ENCODE results near the gene CCDC39. TPM values are rescaled to one million over a fixed set of nuclear protein-coding genes. Genes with fewer than 3 reads are reported as not detected.
"Not testable (repeated sequence)": the region's sequence is repeated elsewhere in the genome, so short reads cannot be mapped to it uniquely, and the experiment has no call there.

The CCDC39 gene
- total RNA-seq, 1 donor from 2014 or later = not detected

DNA sequence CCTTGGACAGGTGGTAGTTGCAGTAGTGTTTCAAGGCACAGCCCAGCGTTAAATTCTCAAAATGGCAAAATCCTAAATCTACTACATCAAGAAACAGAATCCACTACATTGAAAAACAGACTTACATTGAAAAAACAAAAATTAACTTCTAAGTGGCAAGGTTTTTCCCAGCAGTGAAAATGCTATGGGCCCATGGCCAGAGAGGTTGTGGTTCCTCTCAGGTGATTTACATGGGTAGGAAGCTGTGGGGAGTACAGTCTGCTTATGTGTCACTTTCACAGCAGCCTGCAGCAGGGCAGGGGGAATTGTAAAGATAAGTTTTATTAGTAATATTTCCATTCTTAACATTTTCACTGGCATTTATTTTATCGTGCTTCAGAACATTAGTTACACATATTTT, 52.4 kb downstream of the CCDC39 start:
- ATAC-seq (no peak), DNase-seq (ENCODE audit: low spot score) (no peak)

DNA sequence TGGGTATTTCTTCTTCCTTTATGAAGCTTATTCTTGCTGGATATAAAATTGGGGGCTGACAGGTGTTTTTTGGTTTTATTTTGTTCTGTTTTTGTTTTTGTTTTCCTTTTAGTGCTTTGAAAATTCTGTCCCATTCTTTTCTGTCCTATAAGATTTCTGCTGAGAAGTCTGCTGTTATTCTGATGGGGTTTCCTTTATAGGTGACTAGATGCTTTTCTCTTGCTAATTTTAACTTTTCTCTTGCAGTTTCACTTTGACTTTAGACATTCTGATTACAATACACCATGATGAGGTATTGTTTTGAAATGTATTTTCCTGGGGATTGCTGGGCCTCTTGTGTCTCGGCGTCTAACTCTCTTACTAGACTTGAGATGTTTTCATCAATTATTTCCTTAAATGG, 54.6 kb downstream of the CCDC39 start:
- ATAC-seq = no peak
- DNase-seq (ENCODE audit: low spot score) = no peak

DNA sequence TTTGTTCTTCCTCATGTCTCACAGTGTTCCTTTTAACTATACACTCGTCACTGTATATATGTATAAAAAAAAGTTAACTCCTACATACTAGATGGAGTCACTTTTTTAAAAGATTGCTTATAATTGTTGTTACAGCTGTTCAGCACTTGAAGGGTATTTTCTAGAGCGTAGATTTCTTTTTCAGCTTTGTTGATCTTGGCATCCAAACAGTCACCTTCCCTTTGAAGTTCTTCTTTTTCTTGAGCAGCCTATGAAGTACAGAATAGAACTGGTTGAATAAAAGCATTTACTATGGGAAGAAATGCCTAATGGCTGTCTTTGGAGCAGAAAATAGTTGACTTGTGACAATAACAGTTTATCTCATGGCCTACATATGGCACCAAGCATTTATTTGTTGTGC, 59.6 kb downstream of the CCDC39 start:
- no peak for DNase-seq (ENCODE audit: low spot score)
- ATAC-seq = no peak

DNA sequence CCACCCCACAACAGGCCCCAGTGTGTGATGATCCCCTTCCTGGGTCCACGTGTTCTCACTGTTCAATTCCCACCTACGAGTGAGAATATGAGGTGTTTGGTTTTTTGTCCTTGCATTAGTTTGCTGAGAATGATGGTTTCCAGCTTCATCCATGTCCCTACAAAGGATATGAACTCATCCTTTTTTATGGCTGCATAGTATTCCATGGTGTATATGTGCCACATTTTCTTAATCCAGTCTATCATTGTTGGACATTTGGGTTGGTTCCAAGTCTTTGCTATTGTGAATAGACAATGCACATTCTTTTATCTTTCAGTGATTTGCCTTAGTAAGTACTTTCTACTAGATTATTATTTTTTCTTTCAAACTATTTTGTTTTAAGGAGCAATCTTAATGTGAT, 60.7 kb downstream of the CCDC39 start:
- DNase-seq (ENCODE audit: low spot score); ATAC-seq: not testable (repeated sequence)

DNA sequence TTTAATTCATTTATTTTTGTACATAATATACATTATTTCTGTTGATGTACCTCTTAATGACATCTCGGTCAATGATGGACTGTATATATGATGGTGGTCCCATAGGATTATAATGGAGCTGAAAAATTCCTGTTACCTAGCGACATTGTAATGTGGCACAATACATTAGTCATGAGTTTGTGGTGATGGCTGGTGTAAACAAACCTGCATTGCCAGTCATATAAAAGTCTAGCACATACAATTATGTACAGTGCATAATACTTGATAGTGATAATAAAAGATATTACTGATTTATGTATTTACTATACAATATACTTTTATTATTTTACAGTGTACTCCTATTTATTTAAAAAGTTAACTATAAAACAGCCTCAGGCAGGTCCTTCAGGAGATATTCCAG, 62.2 kb downstream of the CCDC39 start:
- ATAC-seq (no peak), DNase-seq (ENCODE audit: low spot score) (no peak)

DNA sequence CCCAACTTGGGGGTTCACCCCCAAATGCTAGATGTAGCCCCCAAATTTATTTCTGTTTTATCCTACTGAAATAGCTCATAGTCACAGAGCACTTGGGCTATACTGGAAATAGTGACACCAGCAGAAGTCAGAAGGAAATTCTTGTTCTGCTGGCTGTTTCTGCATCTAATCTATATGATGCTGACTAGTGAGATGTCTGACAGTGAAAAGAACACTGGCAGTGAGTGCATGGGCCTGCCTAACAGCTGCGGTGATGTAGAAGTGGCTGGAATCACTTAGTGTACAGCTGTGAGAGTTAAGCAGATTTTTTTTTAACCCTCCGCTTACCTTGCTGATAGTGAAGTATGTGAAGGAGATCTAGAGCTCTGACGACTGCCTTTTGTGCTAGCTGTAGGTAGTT, 63.3 kb downstream of the CCDC39 start:
- DNase-seq (ENCODE audit: low spot score) = no peak
- ATAC-seq = no peak

DNA sequence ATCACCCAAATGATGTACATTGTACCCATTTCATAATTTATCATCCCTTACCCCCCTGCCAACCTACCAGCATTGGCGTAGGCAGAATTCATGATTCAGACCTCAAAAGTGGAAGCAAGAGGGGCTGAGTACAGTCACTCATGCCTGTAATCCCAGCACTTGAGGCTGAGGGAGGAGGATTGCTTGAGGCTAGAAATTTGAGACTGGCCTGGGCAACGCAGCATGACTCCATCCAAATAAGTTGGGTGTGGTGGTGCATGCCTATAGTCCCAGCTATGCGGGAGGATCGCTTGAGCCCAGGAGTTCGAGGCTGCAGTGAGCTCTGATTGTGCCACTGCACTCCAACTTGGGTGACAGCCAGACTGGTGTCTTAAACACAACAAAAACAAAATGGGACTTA, 66.9 kb downstream of the CCDC39 start:
- DNase-seq (ENCODE audit: low spot score) (no peak), ATAC-seq (no peak)

DNA sequence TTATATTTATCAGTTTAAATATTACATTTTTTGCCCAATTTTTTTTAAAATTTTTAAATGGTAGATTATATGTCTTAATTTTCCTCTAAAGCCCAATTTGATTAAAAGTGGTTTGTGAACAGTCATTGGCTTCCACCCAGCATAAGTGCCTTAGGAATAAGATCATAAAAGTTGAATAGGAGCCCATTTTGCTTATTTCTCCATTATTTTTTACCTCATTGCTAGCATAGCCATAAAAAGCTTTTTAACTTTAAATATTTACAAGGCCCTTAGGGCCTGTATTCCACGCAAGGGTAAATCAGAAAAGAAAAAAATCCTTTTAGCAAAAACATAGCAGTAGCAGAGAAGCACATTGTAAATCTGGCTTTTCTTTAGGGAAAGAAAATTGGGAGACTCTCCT, 68.3 kb downstream of the CCDC39 start:
- DNase-seq (ENCODE audit: low spot score) (no peak), ATAC-seq (no peak)

DNA sequence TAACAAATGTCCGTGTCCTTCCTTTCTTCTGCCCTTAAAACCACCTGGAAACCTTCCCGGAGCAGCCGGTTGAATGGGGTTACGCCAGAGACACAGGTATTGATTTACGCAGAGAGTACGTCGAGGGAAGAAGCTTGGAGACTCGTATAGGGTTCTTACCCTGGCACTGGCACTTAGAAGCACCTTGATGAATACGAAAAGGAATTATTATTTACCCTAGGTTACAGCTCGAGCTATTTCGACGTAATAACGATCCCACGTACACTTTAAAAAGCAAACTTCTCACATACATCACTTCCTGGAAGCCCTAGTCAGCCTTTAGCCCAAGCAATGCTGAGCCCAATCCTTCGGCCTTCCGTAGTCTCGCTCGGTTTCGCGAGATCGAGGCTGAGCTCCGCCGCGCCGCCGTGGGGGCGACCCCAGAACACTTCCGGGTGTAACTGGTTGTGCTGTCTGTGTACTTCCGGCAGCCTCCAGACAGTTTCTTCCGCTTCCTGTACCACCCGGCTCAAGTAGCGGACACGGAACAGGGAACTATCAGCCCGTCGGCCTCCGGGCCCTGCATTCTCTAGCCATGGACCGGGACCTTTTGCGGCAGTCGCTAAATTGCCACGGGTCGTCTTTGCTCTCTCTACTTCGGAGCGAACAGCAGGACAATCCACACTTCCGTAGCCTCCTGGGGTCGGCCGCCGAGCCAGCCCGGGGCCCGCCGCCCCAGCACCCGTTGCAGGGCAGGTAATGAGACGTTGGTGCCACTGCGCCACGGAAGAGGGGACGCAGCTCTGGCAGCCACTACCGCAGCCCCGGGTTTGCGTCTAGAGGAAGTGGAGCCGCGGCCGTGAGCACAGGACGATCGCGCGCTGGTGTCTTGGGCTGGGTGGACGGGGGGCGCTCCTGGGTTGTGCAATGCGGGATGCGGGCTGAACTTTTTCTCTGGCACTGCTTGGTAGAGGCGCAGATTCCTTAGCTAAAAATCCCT, 77.3 kb downstream of the CCDC39 start, which contains the start of gene TTC14:
TTC14 (plus strand) TSS at position 476 of the 979 bp plus-strand sequence; CDS start at position 575, 99 bp downstream.
- ATAC-seq = peak; percentile 99
- DNase-seq (ENCODE audit: low spot score) = peak; percentile 94

DNA sequence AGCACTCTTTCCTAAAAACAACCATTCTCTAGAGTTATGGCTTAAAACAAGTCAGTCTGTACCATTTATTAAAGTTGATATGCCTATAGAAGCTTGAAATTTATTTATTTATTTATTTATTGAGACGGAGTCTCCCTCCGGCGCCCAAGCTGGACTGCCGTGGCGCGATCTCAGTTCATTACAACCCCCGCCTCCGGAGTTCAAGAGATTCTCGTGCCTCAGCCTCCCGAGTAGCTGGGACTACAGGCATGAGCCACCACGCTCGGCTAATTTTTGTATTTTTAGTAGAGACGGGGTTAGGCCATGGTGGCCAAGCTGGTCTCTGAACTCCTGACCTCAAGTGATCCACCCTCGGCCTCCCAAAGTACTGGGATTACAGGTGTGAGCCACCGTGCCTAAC, 78.8 kb downstream of the CCDC39 start:
- ATAC-seq (no peak), DNase-seq (ENCODE audit: low spot score) (no peak)

DNA sequence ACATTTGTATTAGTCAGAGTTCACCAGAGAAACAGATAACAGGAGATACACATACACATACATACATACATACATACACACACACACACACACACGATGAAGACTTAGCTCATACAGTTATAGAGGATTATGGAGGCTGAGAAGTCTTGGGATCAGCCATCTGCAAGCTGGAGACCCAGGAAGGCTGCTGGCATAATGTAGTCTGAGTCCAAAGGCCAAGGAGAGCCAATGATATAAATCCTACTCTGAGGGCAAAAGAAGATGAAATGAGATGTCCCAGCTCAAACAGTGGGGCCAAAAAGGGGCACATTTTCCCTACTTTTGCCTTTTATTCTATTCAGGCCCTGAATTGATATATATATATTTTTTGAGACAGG, 83.7 kb downstream of the CCDC39 start:
- ATAC-seq (no peak), DNase-seq (ENCODE audit: low spot score) (no peak)

DNA sequence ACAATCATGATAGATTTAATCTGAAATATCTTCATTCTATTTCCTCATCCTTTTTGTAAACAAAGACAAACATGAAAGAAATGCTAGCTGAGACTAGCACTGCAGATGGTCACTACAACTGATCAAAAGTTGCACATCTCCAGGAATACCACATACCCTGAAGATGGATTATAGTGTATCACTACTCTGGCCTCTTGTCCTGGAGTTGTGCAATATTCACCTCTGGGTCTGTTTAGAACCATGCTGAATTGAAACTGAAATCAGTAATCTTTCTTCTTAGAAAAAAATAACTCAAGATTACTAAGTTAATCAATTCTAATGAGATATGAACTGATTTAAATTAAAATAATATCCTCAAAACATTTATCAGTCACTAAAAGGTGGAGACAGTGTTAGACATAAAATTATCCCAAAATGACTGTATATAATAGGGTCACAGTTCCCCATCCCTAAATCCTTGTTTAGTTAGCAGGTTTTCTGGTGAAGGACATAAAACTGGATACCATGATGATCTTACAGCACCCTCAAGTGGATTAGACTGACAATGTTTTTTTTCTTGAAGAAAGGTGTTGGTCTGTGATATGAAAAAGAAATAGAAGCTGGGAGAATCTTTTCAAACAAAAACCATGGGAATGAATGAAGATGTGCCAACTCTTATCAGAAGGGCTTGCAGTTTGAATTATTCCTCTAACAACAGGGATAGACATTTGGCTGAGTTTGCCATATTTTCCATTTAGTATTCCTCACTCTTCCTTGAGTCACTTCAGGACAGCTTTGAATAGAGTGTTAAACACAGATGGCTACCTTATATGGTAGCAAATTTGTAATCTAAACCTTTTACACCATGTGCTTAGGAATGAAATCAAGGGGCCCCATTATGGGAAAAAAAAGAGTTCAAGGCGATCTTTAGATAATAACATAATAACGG, 84.4 kb downstream of the CCDC39 start:
- DNase-seq (ENCODE audit: low spot score) (no peak), ATAC-seq (no peak)

DNA sequence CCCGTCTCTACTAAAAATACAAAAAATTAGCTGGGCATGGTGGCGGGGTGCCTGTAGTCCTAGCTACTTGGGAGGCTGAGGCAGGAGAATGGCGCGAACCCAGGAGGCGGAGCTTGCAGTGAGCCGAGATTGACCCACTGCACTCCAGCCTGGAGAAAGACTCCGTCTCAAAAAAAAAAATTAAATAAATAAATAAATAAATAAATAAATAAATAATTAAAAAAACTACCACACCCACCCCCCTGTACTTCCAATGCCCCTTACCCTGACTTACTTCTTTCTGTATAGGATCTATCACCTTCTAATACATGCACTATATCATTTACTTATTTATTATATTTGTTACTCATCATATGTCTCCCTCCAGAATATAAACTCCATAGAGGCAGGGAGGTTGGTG, 85.7 kb downstream of the CCDC39 start:
- DNase-seq (ENCODE audit: low spot score) = not testable (repeated sequence)

DNA sequence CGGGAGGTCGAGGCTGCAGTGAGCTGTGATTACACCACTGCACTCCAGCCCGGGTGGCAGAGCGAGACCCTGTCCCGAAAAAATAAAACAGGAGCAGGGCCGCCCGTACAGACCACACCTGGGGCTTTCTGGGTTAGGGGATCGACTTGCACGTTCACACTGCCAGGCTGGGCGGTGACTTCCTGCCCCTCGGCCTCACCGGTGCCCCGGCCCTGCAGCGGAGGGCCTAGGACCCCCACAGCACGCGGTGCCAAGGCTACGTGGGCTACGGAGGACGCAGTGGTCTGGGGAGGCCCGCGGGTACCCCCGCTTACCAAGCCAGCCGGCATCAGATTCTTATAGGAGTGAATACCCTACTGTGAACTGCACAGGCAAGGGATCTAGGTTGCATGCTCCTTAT, 88.9 kb downstream of the CCDC39 start:
- DNase-seq (ENCODE audit: low spot score) = no peak
- no peak for ATAC-seq

More for the DNA sequence above, 85.7 kb downstream of the CCDC39 start:
- not testable (repeated sequence) for ATAC-seq

DNA sequence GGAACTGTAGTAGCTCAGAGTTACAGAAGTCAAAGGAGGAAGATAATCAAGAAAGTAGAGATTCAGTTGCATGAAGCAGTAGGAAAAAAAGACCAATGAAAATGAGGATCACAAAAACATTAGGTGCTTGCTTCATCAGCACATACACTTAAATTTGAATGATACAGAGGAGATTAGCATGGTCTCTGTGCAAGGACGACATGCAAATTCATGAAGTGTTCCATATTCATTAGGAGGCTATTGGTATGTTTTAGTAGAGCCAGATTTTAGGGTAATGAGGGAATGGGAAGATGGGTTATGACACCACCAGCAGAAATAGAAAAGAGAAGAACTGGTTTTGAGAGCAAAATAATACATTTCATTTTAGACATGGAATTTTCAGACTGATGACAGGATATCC, 98.4 kb downstream of the CCDC39 start:
- ATAC-seq (no peak), DNase-seq (ENCODE audit: low spot score) (no peak)

DNA sequence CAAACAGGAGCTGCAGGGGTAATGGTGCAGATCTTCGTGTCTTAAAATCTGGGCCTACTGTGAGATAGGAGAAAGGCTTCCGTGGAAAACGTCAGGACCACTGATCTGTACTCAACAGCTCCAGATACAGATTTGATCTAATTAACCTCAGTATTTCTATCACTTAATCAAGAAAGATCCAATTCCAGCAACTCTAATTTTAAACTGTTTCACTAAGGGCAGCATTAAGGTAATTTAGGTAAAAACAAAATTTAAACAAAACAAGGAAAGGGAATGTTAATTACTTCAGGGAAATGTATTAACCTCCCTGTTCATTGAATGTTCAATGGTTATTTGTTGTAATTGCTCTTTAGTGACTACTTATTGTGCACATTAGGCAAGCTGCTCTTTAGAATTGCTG, 103.7 kb downstream of the CCDC39 start:
- no peak for ATAC-seq
- DNase-seq (ENCODE audit: low spot score) = no peak

DNA sequence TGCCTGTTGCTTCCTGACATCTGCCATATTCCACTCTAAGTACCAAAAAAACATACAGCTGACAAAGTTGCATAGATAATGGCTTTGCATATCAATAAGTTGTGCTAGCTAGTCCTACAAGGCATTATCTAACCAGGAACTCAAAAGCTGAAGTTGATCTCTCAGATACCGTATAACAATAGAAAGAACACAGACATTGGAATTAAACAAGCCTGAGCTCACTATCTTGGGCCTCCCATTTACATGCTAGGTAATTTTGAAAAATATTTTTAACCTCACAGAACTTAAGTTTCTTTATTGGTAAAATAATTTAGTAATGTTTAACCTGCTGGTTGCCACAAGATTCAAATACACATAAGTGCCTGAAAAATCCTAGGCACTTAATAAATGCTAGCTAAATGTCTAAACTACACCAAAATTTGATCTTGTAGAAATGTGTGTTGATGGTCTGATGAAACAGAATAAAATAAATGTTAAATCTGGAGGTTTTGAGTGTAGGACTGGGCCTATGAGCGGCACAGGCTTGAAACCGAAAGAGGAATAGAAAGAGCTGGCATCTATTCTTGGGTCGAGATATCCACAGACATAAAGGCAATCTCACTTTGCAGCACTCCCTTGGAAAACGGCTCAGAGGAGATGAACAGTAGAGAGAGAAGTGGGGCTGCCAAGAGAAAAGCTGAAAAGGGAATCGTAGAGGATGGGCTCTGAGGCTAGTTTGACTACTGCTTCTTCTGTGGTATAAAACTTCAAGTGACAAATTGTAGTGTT, 107.3 kb downstream of the CCDC39 start:
- ATAC-seq (no peak), DNase-seq (ENCODE audit: low spot score) (no peak)

DNA sequence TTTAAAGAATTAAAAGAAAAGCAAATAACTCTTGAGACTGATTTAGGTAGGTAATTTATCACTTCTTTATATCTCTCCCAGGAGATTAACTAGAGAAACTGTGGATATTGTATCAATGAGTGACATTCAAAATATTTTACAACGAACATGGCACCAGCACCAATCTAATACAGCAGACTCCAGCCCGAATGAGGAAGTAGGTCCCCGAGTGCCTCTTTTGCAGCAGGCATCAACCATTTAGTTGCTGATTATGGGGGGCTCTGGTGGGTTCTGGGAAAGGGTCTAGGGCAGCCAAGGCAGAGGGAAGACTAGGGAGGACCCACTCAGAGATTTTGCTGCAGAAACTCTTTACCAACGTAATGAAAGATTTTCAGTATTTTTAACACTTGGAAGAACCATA, 109.1 kb downstream of the CCDC39 start:
- DNase-seq (ENCODE audit: low spot score) = no peak

DNA sequence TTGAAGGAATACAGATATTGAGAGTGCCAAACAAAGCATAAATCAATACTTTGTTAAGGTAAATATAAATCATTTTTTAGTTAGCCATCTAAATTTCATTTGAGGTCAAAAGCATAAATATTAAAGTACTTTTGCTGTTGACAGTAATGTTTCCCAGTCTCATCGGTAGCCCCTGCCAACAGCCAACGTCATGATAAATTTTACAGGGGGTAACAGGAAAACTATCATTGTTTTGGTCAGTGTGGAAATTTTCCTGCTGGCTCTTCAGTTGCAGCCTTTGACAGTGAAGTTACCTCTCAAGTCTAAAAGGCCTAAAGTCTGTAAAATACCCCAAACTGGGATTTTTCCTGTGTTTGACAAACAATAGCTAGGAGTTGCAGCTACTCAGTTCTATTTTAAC, 114.6 kb downstream of the CCDC39 start:
- DNase-seq (ENCODE audit: low spot score) (no peak), ATAC-seq (no peak)

More for the DNA sequence above, 109.1 kb downstream of the CCDC39 start:
- no peak for ATAC-seq

Data from left lobe of liver (tissue), 2 donors.